Measurements from ENCODE around the gene VWA5B2. TPM values are rescaled to one million over a fixed set of nuclear protein-coding genes. Genes with fewer than 3 reads are reported as not detected.

VWA5B2 gene
- total and polyA plus RNA-seq, 2 of the 13 experiments (the other 11 are each of a cell fraction or from before 2014, with no cell fraction given), result 0.03 to 0.04 TPM

DNA sequence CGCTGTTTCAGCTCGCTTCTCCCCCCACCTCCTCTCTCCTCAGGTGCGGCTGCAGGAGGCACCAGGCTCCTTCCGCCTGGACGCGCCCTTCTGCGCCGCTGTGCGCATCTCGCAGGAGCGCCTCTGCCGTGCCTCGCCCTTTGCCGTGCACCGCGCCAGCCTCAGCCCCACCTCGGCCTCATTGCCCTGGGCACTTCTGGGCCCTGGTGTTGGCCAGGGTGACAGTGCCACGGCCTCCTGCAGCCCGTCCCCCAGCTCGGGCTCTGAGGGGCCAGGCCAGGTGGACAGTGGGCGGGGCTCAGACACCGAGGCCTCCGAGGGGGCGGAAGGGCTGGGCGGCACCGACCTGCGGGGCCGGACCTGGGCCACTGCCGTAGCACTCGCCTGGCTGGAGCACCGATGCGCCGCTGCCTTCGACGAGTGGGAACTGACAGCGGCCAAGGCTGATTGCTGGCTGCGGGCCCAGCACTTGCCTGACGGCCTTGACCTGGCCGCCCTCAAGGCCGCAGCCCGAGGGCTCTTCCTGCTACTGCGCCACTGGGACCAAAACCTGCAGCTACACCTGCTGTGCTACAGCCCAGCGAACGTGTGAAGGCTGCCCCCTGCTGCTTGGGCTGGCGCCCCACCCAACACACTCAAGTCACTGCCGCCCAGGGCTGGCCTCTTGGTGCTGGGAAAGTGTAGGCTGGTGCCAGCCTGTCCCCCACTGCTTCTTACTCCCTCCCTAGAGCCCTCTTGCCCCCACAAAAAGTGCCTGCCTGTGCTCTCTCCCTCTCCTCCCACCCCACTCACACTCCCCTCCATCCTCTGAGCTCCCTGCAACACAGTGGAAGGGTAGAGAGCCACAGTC is 12.3 kb downstream of the VWA5B2 start (continued):
- TF ChIP-seq PHF21A (CRISPR knock-in tag; IDR thresholded peaks at IDR 0.05) (peak; percentile 92; the same call in 1 of the 2 replicates), ZSCAN30 (CRISPR knock-in tag; IDR thresholded peaks at IDR 0.05) (no peak), MZF1 (CRISPR knock-in tag; IDR thresholded peaks at IDR 0.05; ENCODE audit: borderline replicate concordance) (no peak), ZNF33A (CRISPR knock-in tag; IDR thresholded peaks at IDR 0.05; ENCODE audit: borderline replicate concordance) (no peak), PPARG (CRISPR knock-in tag; conservative IDR thresholded peaks at IDR 0.05) (peak; percentile 65; the same call in 1 of the 2 replicates), MEIS1 (CRISPR knock-in tag; IDR thresholded peaks at IDR 0.05; ENCODE audit: borderline replicate concordance) (peak; percentile 94), PHB2 (IDR thresholded peaks at IDR 0.05; ENCODE audit: partially characterized antibody) (no peak)
- TF ChIP-seq, protein P1, sequence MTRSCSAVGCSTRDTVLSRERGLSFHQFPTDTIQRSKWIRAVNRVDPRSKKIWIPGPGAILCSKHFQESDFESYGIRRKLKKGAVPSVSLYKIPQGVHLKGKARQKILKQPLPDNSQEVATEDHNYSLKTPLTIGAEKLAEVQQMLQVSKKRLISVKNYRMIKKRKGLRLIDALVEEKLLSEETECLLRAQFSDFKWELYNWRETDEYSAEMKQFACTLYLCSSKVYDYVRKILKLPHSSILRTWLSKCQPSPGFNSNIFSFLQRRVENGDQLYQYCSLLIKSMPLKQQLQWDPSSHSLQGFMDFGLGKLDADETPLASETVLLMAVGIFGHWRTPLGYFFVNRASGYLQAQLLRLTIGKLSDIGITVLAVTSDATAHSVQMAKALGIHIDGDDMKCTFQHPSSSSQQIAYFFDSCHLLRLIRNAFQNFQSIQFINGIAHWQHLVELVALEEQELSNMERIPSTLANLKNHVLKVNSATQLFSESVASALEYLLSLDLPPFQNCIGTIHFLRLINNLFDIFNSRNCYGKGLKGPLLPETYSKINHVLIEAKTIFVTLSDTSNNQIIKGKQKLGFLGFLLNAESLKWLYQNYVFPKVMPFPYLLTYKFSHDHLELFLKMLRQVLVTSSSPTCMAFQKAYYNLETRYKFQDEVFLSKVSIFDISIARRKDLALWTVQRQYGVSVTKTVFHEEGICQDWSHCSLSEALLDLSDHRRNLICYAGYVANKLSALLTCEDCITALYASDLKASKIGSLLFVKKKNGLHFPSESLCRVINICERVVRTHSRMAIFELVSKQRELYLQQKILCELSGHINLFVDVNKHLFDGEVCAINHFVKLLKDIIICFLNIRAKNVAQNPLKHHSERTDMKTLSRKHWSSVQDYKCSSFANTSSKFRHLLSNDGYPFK (CRISPR knock-in tag; IDR thresholded peaks at IDR 0.05; ENCODE audit: borderline replicate concordance), result peak; percentile 70; the same call in 1 of the 2 replicates
- TF ChIP-seq, protein P2, sequence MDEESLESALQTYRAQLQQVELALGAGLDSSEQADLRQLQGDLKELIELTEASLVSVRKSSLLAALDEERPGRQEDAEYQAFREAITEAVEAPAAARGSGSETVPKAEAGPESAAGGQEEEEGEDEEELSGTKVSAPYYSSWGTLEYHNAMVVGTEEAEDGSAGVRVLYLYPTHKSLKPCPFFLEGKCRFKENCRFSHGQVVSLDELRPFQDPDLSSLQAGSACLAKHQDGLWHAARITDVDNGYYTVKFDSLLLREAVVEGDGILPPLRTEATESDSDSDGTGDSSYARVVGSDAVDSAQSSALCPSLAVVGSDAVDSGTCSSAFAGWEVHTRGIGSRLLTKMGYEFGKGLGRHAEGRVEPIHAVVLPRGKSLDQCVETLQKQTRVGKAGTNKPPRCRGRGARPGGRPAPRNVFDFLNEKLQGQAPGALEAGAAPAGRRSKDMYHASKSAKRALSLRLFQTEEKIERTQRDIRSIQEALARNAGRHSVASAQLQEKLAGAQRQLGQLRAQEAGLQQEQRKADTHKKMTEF (CRISPR knock-in tag; IDR thresholded peaks at IDR 0.05), result peak; percentile 95
- TF ChIP-seq, protein P3, sequence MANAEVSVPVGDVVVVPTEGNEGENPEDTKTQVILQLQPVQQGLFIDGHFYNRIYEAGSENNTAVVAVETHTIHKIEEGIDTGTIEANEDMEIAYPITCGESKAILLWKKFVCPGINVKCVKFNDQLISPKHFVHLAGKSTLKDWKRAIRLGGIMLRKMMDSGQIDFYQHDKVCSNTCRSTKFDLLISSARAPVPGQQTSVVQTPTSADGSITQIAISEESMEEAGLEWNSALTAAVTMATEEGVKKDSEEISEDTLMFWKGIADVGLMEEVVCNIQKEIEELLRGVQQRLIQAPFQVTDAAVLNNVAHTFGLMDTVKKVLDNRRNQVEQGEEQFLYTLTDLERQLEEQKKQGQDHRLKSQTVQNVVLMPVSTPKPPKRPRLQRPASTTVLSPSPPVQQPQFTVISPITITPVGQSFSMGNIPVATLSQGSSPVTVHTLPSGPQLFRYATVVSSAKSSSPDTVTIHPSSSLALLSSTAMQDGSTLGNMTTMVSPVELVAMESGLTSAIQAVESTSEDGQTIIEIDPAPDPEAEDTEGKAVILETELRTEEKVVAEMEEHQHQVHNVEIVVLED (CRISPR knock-in tag; IDR thresholded peaks at IDR 0.05; ENCODE audit: borderline replicate concordance), result peak; percentile 71; the same call in 1 of the 2 replicates
- TF ChIP-seq, protein P4, sequence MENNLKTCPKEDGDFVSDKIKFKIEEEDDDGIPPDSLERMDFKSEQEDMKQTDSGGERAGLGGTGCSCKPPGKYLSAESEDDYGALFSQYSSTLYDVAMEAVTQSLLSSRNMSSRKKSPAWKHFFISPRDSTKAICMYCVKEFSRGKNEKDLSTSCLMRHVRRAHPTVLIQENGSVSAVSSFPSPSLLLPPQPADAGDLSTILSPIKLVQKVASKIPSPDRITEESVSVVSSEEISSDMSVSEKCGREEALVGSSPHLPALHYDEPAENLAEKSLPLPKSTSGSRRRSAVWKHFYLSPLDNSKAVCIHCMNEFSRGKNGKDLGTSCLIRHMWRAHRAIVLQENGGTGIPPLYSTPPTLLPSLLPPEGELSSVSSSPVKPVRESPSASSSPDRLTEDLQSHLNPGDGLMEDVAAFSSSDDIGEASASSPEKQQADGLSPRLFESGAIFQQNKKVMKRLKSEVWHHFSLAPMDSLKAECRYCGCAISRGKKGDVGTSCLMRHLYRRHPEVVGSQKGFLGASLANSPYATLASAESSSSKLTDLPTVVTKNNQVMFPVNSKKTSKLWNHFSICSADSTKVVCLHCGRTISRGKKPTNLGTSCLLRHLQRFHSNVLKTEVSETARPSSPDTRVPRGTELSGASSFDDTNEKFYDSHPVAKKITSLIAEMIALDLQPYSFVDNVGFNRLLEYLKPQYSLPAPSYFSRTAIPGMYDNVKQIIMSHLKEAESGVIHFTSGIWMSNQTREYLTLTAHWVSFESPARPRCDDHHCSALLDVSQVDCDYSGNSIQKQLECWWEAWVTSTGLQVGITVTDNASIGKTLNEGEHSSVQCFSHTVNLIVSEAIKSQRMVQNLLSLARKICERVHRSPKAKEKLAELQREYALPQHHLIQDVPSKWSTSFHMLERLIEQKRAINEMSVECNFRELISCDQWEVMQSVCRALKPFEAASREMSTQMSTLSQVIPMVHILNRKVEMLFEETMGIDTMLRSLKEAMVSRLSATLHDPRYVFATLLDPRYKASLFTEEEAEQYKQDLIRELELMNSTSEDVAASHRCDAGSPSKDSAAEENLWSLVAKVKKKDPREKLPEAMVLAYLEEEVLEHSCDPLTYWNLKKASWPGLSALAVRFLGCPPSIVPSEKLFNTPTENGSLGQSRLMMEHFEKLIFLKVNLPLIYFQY (CRISPR knock-in tag; IDR thresholded peaks at IDR 0.05; ENCODE audit: borderline replicate concordance), result peak; percentile 95
- TF ChIP-seq, protein P5, sequence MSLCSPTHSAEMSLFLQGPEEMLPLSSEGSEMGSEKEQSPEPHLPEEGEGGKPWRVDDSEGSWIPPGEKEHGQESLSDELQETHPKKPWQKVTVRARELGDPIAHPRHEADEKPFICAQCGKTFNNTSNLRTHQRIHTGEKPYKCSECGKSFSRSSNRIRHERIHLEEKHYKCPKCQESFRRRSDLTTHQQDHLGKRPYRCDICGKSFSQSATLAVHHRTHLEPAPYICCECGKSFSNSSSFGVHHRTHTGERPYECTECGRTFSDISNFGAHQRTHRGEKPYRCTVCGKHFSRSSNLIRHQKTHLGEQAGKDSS (CRISPR knock-in tag; IDR thresholded peaks at IDR 0.05; ENCODE audit: borderline replicate concordance, low read depth), result peak; percentile 95
- TF ChIP-seq, protein P6, sequence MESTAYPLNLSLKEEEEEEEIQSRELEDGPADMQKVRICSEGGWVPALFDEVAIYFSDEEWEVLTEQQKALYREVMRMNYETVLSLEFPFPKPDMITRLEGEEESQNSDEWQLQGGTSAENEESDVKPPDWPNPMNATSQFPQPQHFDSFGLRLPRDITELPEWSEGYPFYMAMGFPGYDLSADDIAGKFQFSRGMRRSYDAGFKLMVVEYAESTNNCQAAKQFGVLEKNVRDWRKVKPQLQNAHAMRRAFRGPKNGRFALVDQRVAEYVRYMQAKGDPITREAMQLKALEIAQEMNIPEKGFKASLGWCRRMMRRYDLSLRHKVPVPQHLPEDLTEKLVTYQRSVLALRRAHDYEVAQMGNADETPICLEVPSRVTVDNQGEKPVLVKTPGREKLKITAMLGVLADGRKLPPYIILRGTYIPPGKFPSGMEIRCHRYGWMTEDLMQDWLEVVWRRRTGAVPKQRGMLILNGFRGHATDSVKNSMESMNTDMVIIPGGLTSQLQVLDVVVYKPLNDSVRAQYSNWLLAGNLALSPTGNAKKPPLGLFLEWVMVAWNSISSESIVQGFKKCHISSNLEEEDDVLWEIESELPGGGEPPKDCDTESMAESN (CRISPR knock-in tag; conservative IDR thresholded peaks at IDR 0.05), result peak; percentile 93

All from HepG2 (cell line).